Mesenchymal stem cell (in vitro differentiated cells and primary cell): Measurements from ENCODE around the gene GPATCH8.

Experiments
- DNase-seq: peaks from one replicate; pipeline ENCODE4 v3.0.0-alpha.2; 2013
- H2AFZ ChIP-seq: one replicate; pipeline ENCODE4 v1.6.1; 2013; ENCODE audit warnings: low read depth, mild to moderate bottlenecking, control low read depth, inconsistent platforms, low read length, moderate library complexity
- H2AK5ac ChIP-seq: 2 replicates; pipeline ENCODE4 v1.6.1; 2013; ENCODE audit warnings: low read length, moderate library complexity, mild to moderate bottlenecking, inconsistent platforms; ENCODE audit not compliant: severe bottlenecking
- H2BK120ac ChIP-seq: one replicate; pipeline ENCODE4 v1.6.1; 2013; ENCODE audit warnings: low read depth, mild to moderate bottlenecking, inconsistent platforms, low read length, moderate library complexity
- H2BK12ac ChIP-seq, 2 experiments: one replicate each; pipeline ENCODE4 v1.6.1; 2013; ENCODE audit warnings: inconsistent platforms in 2 of 2, low read length in 2 of 2, mild to moderate bottlenecking in 2 of 2, moderate library complexity in 2 of 2, control low read depth in 1 of 2
- H2BK15ac ChIP-seq: one replicate; pipeline ENCODE4 v1.6.1; 2013; ENCODE audit warnings: mild to moderate bottlenecking, low read depth, inconsistent platforms; ENCODE audit not compliant: poor library complexity, severe bottlenecking
- H2BK5ac ChIP-seq: 2 replicates; pipeline ENCODE4 v1.6.1; 2013; ENCODE audit warnings: low read depth, mild to moderate bottlenecking, low read length, control low read depth, inconsistent platforms; ENCODE audit not compliant: poor library complexity, severe bottlenecking
- H3K14ac ChIP-seq, 2 experiments: one replicate each; pipeline ENCODE4 v1.6.1; 2013; ENCODE audit warnings: inconsistent platforms in 2 of 2, low read length in 2 of 2, control low read depth in 1 of 2, mild to moderate bottlenecking in 1 of 2, moderate library complexity in 1 of 2
- H3K18ac ChIP-seq, 2 experiments: one replicate each; pipeline ENCODE4 v1.6.1; 2013; ENCODE audit warnings: inconsistent platforms in 2 of 2, low read length in 2 of 2, control low read depth in 1 of 2, low read depth in 1 of 2, mild to moderate bottlenecking in 1 of 2
- H3K23ac ChIP-seq, 2 experiments: one replicate each; pipeline ENCODE4 v1.6.1; 2013; ENCODE audit warnings: inconsistent platforms in 2 of 2, low read length in 2 of 2, mild to moderate bottlenecking in 2 of 2, moderate library complexity in 2 of 2, control low read depth in 1 of 2
- H3K27ac ChIP-seq: 2 replicates; pipeline ENCODE4 v1.5.1; 2013; ENCODE audit warnings: mild to moderate bottlenecking, moderate library complexity, low read length, control low read depth, inconsistent platforms; ENCODE audit not compliant: poor library complexity, severe bottlenecking
- H3K27me3 ChIP-seq, 2 experiments: 2 replicates each; pipeline versions ENCODE4 v1.6.1 to v1.7.0; 2013; ENCODE audit warnings: low read length in 2 of 2, mild to moderate bottlenecking in 2 of 2, moderate library complexity in 2 of 2, control low read depth in 1 of 2, inconsistent platforms in 1 of 2; ENCODE audit not compliant: control insufficient read depth in 1 of 2, insufficient read depth in 1 of 2
- H3K36me3 ChIP-seq, 2 experiments: 2 replicates each; pipeline versions ENCODE4 v1.6.1 to v1.7.0; 2013; ENCODE audit warnings: low read length in 2 of 2, control low read depth in 1 of 2, inconsistent platforms in 1 of 2, low read depth in 1 of 2, mild to moderate bottlenecking in 1 of 2; ENCODE audit not compliant: insufficient read depth in 2 of 2, control insufficient read depth in 1 of 2
- H3K4ac ChIP-seq, 2 experiments: one replicate each; pipeline ENCODE4 v1.6.1; 2013; ENCODE audit warnings: inconsistent platforms in 2 of 2, low read length in 2 of 2, mild to moderate bottlenecking in 2 of 2, moderate library complexity in 2 of 2, control low read depth in 1 of 2, low read depth in 1 of 2
- H3K4me1 ChIP-seq: 2 replicates; pipeline ENCODE4 v1.6.1; 2013; ENCODE audit warnings: low read depth, low read length, control low read depth; ENCODE audit not compliant: control insufficient read depth, insufficient read depth
- H3K4me2 ChIP-seq: 2 replicates; pipeline ENCODE4 v1.6.1; 2013; ENCODE audit warnings: low read length, mild to moderate bottlenecking, inconsistent platforms; ENCODE audit not compliant: poor library complexity, severe bottlenecking
- H3K4me3 ChIP-seq, 2 experiments: 2 replicates each; pipeline versions ENCODE4 v1.5.1 to v1.7.0; 2013; ENCODE audit warnings: low read length in 2 of 2, mild to moderate bottlenecking in 2 of 2, control low read depth in 1 of 2, low read depth in 1 of 2; ENCODE audit not compliant: insufficient read depth in 1 of 2
- H3K79me1 ChIP-seq: replicated peaks from 2 replicates; pipeline ENCODE4 v1.6.1; 2013; ENCODE audit warnings: mild to moderate bottlenecking, control low read depth, low read length, inconsistent platforms; ENCODE audit not compliant: poor library complexity, severe bottlenecking
- H3K9ac ChIP-seq: 2 replicates; pipeline ENCODE4 v1.7.0; 2013; ENCODE audit warnings: mild to moderate bottlenecking, low read length, moderate library complexity
- H3K9me3 ChIP-seq: 2 replicates; pipeline ENCODE4 v1.7.0; 2013; ENCODE audit warnings: mild to moderate bottlenecking, low read length; ENCODE audit not compliant: control insufficient read depth
- H4K8ac ChIP-seq: one replicate; pipeline ENCODE4 v1.6.1; 2013; ENCODE audit warnings: inconsistent platforms, mild to moderate bottlenecking, low read length, moderate library complexity
- H4K91ac ChIP-seq: one replicate; pipeline ENCODE4 v1.6.1; 2013; ENCODE audit warnings: mild to moderate bottlenecking, low read length, inconsistent platforms
- WGBS: methylation state at CpG from one replicate; pipeline ENCODE4 v1.1.7; 2013; ENCODE audit warnings: mixed read lengths; 5-methylcytosine and 5-hydroxymethylcytosine counted together

GPATCH8 gene

GRCh38 chr17:44363613-44364159, 139.5 kb downstream of the GPATCH8 start, which contains the start of gene FAM171A2:
FAM171A2 (minus strand) TSS chr17:44363853; CDS start chr17:44363714, 139 bp downstream.
- Histone ChIP-seq H3K79me1 (peaks cover 35% of the 10 kb centered on the region), H3K9me3 (no peaks in the 10 kb centered on the region), H2AK5ac (no peak within 1 kb of the TSS), H3K9ac (peak within 1 kb of the TSS; percentile 79), H3K23ac (peak within 1 kb of the TSS in 1 of 2 experiments; percentile 64), H3K4me1 (peaks cover 35% of the 10 kb centered on the region), H3K4me2 (peak within 1 kb of the TSS; percentile 94), H2BK15ac (peak within 1 kb of the TSS; percentile 76), H3K27me3 (peaks cover 24 to 28% of the 10 kb centered on the region in 2 experiments), H4K91ac (no peak within 1 kb of the TSS), H2AFZ (peak within 1 kb of the TSS; percentile 60), H4K8ac (peak within 1 kb of the TSS; percentile 42), H2BK120ac (no peak within 1 kb of the TSS), H3K18ac (peak within 1 kb of the TSS; percentile 60 to 84), H3K14ac (peak within 1 kb of the TSS; percentile 51 to 58), H2BK5ac (no peak within 1 kb of the TSS), H3K27ac (no peak within 1 kb of the TSS), H3K36me3 (peaks cover 0 to 11% of the 10 kb centered on the region in 2 experiments), H3K4me3 (peak within 1 kb of the TSS; percentile 80 to 84), H2BK12ac (peak within 1 kb of the TSS in 1 of 2 experiments; percentile 66), H3K4ac (peak within 1 kb of the TSS in 1 of 2 experiments; percentile 71)
- peak; percentile 52 for DNase-seq
- whole genome bisulfite sequencing, result 2% methylated on average over 41 of the region's 63 CpGs

GRCh38 chr17:44362949-44363612, 140.1 kb downstream of the GPATCH8 start:
- Histone ChIP-seq H4K91ac (no peak overlapping the region), H3K23ac (peak overlapping the region in 1 of 2 experiments; percentile 64), H2BK12ac (peak overlapping the region in 1 of 2 experiments; percentile 66), H3K18ac (peak overlapping the region; percentile 60 to 84), H3K14ac (peak overlapping the region; percentile 51 to 58), H3K9ac (peak overlapping the region; percentile 79), H3K27ac (no peak overlapping the region), H3K79me1 (peaks cover 37% of the 10 kb centered on the region), H3K4me2 (peak overlapping the region; percentile 85), H2AK5ac (no peak overlapping the region), H3K4me1 (peaks cover 37% of the 10 kb centered on the region), H3K9me3 (no peaks in the 10 kb centered on the region), H3K36me3 (peaks cover 0 to 13% of the 10 kb centered on the region in 2 experiments), H2BK5ac (no peak overlapping the region), H4K8ac (peak overlapping the region; percentile 42), H2BK120ac (no peak overlapping the region), H2BK15ac (peak overlapping the region; percentile 76), H3K27me3 (peaks cover 24 to 28% of the 10 kb centered on the region in 2 experiments), H2AFZ (peak overlapping the region; percentile 60), H3K4me3 (peak overlapping the region; percentile 80 to 84), H3K4ac (peak overlapping the region in 1 of 2 experiments; percentile 71)
- DNase-seq, result peak; percentile 14
- WGBS, result 2% methylated on average over 29 of the region's 45 CpGs

DNA sequence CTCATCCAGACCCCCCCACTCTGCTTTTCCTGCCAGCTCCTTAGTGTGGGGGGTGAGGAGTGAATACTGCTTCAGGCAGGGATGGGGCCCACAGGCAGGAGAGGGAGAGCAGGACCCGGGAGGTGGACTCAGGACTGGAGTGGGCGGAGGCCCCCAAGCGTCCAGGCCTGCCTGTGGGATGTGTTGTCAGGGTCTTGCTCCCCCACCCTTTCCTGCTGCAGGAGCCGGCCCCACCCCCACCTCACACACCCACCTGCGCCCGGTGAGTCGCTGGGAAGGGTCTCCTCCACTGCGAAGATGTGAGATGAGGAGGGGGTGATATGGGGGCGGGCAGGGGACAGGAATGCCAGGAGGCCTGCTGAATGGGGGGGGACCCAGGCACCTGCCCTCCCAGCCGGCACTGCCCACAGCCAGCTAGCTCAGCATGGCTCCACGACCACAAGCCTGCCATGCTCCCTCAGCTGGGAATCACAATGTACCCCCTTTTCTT, 140.7 kb downstream of the GPATCH8 start:
- Histone ChIP-seq H3K4ac (no peak overlapping the region), H3K79me1 (peaks cover 39% of the 10 kb centered on the region), H2BK5ac (no peak overlapping the region), H3K4me2 (peak overlapping the region; percentile 85), H3K14ac (peak overlapping the region in 1 of 2 experiments; percentile 51), H2AK5ac (peak overlapping the region; percentile 8), H3K9me3 (no peaks in the 10 kb centered on the region), H3K18ac (peak overlapping the region in 1 of 2 experiments; percentile 60), H3K36me3 (peaks cover 0 to 13% of the 10 kb centered on the region in 2 experiments), H2BK120ac (no peak overlapping the region), H4K8ac (no peak overlapping the region), H2AFZ (no peak overlapping the region), H4K91ac (peak overlapping the region; percentile 10), H3K9ac (peak overlapping the region; percentile 79), H3K27me3 (peaks cover 20 to 26% of the 10 kb centered on the region in 2 experiments), H3K4me3 (peak overlapping the region; percentile 80 to 84), H2BK15ac (no peak overlapping the region), H2BK12ac (peak overlapping the region; percentile 21 to 66), H3K4me1 (peaks cover 40% of the 10 kb centered on the region), H3K23ac (peak overlapping the region in 1 of 2 experiments; percentile 64), H3K27ac (no peak overlapping the region)
- DNase-seq, result no peak
- WGBS, result 14% methylated on average over 3 of the region's 11 CpGs
